Lower leg skin (tissue), 3 donors: ENCODE measurements around the gene MAGEB1.

Experiments
- POLR2A ChIP-seq, 2 donors: fragments of 450-650 bp; IDR thresholded peaks; one replicate each; pipeline ENCODE4 v1.6.1; 2016 to 2017; ENCODE audit warnings: antibody characterized with exemption in 2 of 2, mild to moderate bottlenecking in 1 of 2, moderate library complexity in 1 of 2
- TF ChIP-seq, protein P1 (sequence below), 3 donors: fragments of 450-650 bp; IDR thresholded peaks; one replicate each; pipeline ENCODE4 v1.5.1; 2016; ENCODE audit warnings: antibody characterized with exemption in 3 of 3, mild to moderate bottlenecking in 3 of 3, moderate library complexity in 2 of 3

DNA sequence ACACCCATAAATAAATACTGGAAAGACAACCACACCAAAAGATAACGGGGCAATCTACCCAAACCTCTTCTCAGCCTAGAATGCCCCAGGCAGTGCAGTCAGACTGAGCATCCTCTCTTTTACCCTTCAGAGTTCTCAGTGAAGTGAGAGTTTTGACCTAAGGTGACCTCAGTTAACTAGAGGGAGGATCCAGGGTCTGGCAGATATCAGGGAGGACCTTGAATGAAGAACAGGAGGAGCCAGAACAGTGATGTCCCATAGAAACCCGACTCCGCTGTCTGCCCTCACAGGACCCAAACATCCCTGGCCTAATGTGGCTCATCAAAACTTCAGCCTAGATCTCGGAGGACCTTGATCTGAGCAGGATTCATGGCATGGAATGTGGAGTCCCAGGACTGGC lies 16.6 kb upstream of the MAGEB1 start, which contains the start of gene MAGEB3:
- TF ChIP-seq, protein P1, sequence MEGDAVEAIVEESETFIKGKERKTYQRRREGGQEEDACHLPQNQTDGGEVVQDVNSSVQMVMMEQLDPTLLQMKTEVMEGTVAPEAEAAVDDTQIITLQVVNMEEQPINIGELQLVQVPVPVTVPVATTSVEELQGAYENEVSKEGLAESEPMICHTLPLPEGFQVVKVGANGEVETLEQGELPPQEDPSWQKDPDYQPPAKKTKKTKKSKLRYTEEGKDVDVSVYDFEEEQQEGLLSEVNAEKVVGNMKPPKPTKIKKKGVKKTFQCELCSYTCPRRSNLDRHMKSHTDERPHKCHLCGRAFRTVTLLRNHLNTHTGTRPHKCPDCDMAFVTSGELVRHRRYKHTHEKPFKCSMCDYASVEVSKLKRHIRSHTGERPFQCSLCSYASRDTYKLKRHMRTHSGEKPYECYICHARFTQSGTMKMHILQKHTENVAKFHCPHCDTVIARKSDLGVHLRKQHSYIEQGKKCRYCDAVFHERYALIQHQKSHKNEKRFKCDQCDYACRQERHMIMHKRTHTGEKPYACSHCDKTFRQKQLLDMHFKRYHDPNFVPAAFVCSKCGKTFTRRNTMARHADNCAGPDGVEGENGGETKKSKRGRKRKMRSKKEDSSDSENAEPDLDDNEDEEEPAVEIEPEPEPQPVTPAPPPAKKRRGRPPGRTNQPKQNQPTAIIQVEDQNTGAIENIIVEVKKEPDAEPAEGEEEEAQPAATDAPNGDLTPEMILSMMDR (IDR thresholded peaks at IDR 0.05): no peak
- TF ChIP-seq POLR2A (IDR thresholded peaks at IDR 0.05): no peak
